SK-N-MC (cell line): ENCODE results near the gene SPRED3.

Experiments used
- EZH2 ChIP-seq: fragments of 200-600 bp; sonication (generic); IDR thresholded peaks from one replicate; pipeline ENCODE4 v1.6.1; 2017; ENCODE audit warnings: antibody characterized with exemption
- POLR2AphosphoS5 ChIP-seq: IDR thresholded peaks from 2 replicates; pipeline ENCODE4 v1.6.1; 2012; ENCODE audit warnings: mild to moderate bottlenecking, low read depth, low read length, borderline replicate concordance

DNA sequence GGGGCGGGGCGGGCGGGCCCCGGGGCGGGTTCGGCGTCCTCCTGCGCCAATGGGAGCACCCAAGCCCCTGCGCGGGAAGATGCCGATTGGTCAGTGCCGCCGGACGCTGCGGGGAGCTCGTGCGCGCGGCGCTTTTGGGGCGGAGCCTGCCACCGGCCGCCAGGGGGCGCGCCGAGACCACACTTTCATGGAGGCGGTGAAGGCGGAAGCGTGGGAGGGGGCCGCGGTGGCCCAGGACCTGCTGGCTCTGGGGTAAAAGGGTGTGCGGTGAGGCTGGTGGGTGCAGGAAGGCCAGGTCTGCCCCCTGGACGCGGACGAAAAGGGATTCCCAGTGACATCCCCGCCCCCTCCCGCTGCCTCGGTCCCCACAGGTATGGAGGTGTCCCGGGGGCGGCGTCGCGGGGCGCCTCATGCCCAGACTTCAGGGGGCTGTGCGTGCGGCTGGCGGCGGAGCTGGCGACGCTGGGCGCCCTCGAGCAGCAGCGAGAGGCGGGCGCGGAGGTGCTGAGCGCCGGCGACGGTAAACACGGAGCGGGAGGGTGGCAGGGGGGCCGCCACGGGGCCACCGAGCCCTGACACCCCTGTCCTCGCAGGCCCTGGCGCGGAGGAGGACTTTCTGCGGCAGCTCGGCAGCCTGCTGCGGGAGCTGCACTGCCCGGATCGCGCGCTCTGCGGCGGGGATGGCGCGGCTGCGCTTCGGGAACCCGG, 14.6 kb downstream of the SPRED3 start, which contains the start of gene FAM98C:
- no peak for TF ChIP-seq EZH2
- no peak; the same call in 1 of the 2 replicates for TF ChIP-seq POLR2AphosphoS5
